ENCODE measurements around the gene TMEM170B.

The TMEM170B gene

DNA sequence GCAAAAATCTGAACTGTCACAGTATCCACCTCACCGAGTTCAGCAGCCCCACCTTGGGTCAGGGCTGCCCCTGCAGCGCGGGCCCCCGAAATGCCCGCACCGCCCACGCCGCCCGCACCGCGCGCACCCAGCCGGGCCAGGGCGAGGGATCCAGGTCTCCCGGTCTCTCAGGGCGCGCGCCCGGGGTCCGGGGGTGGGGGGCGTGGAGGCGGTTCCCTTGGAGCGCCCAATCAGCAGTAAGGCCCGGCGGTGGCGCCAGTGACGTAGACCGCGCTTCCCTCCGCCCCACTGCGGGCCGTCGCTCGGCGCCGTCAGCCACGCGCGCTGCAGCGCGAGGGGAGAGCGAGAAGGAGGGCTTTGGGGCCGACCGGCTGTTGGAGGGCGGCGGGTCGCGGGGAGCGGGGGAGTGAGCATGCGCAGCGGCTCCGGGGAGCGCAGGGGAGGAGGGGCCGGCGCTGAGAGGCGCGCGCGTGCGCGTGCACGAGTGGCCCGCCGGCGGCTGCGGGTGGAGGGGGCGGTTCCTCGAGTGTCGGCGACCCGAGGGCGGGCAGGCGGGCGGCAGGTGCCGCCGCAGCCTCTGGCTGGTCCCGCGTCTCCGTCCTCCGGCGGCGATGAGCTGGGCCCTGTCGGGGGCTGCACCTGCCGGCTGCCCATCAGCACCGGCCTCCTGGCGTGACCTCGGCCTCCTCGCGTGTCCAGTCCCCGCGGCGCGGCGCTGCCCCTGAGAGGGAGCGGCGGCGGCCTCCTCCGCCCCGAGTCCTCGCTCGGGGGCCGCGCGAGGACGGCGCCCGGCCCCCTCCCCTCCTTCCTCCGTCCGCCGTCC is at the start of gene TMEM170B:
TSS of gene TMEM170B (plus strand) at position 521 of the 823 bp plus-strand sequence. CDS start 529 bp downstream, outside the sequence.
- H3K4me3 ChIP-seq (ENCODE audit: low read length) = peak within 1 kb of the TSS; percentile 91
- no peaks in the 10 kb centered on the region for H3K36me3 ChIP-seq (ENCODE audit: control insufficient read depth, insufficient read depth, low read length)
- no peaks in the 10 kb centered on the region for H3K9me3 ChIP-seq (ENCODE audit: control insufficient read depth, insufficient read depth, low read length)
- no peak within 1 kb of the TSS for H3K27ac ChIP-seq (ENCODE audit: low read length)
- WGBS (ENCODE audit: insufficient coverage, insufficient read length) = no CpG with 5 or more reads among the region's 110 CpGs
- H3K27me3 ChIP-seq (ENCODE audit: control insufficient read depth, insufficient read depth, low read length) = peaks cover 2% of the 10 kb centered on the region; the same call in 1 of the 2 replicates
- no peaks in the 10 kb centered on the region for H3K4me1 ChIP-seq (ENCODE audit: control insufficient read depth, insufficient read depth, low read length)
- peak; percentile 64 for DNase-seq (ENCODE audit: low read depth, low spot score)

- Histone ChIP-seq H3K27me3 (ENCODE audit: control insufficient read depth, insufficient read depth, low read length) (no peaks in the 10 kb centered on the region), H3K4me3 (ENCODE audit: low read length) (no peak overlapping the region), H3K9me3 (ENCODE audit: control insufficient read depth, insufficient read depth, low read length) (no peaks in the 10 kb centered on the region), H3K4me1 (ENCODE audit: control insufficient read depth, insufficient read depth, low read length) (peaks cover 2% of the 10 kb centered on the region), H3K36me3 (ENCODE audit: control insufficient read depth, insufficient read depth, low read length) (no peaks in the 10 kb centered on the region), H3K27ac (ENCODE audit: low read length) (no peak overlapping the region)
- DNase-seq (ENCODE audit: low read depth, low spot score) = no peak
- WGBS (ENCODE audit: insufficient coverage, insufficient read length) = 93% methylated on average over 4 of the region's 6 CpGs
These were observed 46.6 kb upstream of the TMEM170B start for GRCh38 chr6:11490996-11491395.

GRCh38 chr6:11491596-11492463 is 45.7 kb upstream of the TMEM170B start:
- Histone ChIP-seq H3K9me3 (ENCODE audit: control insufficient read depth, insufficient read depth, low read length) (no peaks in the 10 kb centered on the region), H3K36me3 (ENCODE audit: control insufficient read depth, insufficient read depth, low read length) (no peaks in the 10 kb centered on the region), H3K4me3 (ENCODE audit: low read length) (no peak overlapping the region), H3K27me3 (ENCODE audit: control insufficient read depth, insufficient read depth, low read length) (no peaks in the 10 kb centered on the region), H3K4me1 (ENCODE audit: control insufficient read depth, insufficient read depth, low read length) (no peaks in the 10 kb centered on the region; the same call in 1 of the 2 replicates), H3K27ac (ENCODE audit: low read length) (no peak overlapping the region)
- 100% methylated on average over 2 of the region's 10 CpGs for WGBS (ENCODE audit: insufficient coverage, insufficient read length)
- DNase-seq (ENCODE audit: low read depth, low spot score) = no peak

GRCh38 chr6:11492464-11493290 is 44.9 kb upstream of the TMEM170B start:
- H3K27ac ChIP-seq (ENCODE audit: low read length) = no peak overlapping the region
- no peak overlapping the region for H3K4me3 ChIP-seq (ENCODE audit: low read length)
- WGBS (ENCODE audit: insufficient coverage, insufficient read length) = no CpG with 5 or more reads among the region's 11 CpGs
- no peaks in the 10 kb centered on the region; the same call in 1 of the 2 replicates for H3K4me1 ChIP-seq (ENCODE audit: control insufficient read depth, insufficient read depth, low read length)
- no peaks in the 10 kb centered on the region for H3K36me3 ChIP-seq (ENCODE audit: control insufficient read depth, insufficient read depth, low read length)
- H3K9me3 ChIP-seq (ENCODE audit: control insufficient read depth, insufficient read depth, low read length) = no peaks in the 10 kb centered on the region
- H3K27me3 ChIP-seq (ENCODE audit: control insufficient read depth, insufficient read depth, low read length) = no peaks in the 10 kb centered on the region
- DNase-seq (ENCODE audit: low read depth, low spot score) = no peak

DNA sequence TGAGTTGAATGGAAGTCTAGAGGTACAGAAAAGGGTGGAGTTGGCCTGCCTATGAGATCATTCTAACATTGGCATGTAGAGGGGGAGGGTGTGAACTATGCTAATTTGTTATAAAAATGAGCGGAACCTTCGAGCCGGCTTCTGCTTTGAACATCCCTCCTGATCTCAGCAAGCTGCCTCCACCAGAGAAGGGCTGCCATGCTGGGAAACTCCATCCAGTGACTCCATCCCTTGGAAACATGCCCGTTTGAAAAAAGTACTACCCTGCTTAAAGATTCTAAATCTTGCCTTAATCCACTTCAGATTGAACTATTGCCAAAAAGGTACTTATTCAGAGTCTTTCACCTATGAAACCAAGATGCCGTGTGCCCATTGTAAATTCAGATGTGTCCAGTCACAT is 43.6 kb upstream of the TMEM170B start:
- no peaks in the 10 kb centered on the region; the same call in 1 of the 2 replicates for H3K27me3 ChIP-seq (ENCODE audit: control insufficient read depth, insufficient read depth, low read length)
- DNase-seq (ENCODE audit: low read depth, low spot score) = no peak
- H3K4me3 ChIP-seq (ENCODE audit: low read length) = no peak overlapping the region
- H3K9me3 ChIP-seq (ENCODE audit: control insufficient read depth, insufficient read depth, low read length) = no peaks in the 10 kb centered on the region
- no peaks in the 10 kb centered on the region; the same call in 1 of the 2 replicates for H3K4me1 ChIP-seq (ENCODE audit: control insufficient read depth, insufficient read depth, low read length)
- WGBS (ENCODE audit: insufficient coverage, insufficient read length) = no CpG with 5 or more reads among the region's 5 CpGs
- no peak overlapping the region for H3K27ac ChIP-seq (ENCODE audit: low read length)
- H3K36me3 ChIP-seq (ENCODE audit: control insufficient read depth, insufficient read depth, low read length) = no peaks in the 10 kb centered on the region

DNA sequence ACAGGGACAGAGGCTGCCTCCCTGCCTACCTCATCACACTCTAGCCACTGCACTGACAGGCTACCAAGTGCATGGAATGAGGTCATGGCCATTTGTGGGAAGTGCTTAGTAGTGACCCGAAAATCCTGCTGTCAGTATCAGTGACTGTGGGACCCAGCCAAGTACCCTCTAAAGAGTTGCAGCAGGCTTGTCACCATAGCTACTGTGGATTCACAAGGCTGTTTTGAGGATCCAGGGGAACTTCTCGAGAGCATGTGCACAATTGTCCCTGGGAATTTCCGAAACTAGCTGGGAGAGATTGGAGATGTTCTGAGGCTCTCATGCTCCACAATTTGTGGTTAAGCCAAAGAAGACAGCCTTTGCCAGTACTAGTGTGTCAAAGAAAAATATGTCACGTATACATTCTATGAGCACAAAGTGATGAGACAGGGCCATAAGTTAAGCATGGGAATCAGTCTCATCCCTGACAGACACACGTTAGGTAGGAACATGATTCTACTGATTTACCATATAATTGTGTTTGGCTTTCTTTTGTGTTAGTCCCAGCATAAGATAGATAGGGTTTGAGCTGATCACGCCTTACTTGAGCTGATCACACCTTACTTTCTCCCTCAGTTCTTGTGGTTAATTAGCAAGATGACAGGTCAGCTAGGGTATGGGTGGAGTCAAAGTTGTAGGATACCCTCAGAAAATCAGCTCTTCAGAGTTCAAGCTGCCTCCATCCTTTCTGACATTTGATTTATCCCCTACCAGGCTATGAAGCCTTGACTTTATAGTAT is 42.6 kb upstream of the TMEM170B start:
- H3K4me1 ChIP-seq (ENCODE audit: control insufficient read depth, insufficient read depth, low read length) = no peaks in the 10 kb centered on the region; the same call in 1 of the 2 replicates
- no peak overlapping the region for H3K27ac ChIP-seq (ENCODE audit: low read length)
- no peak overlapping the region for H3K4me3 ChIP-seq (ENCODE audit: low read length)
- no peaks in the 10 kb centered on the region for H3K36me3 ChIP-seq (ENCODE audit: control insufficient read depth, insufficient read depth, low read length)
- no peaks in the 10 kb centered on the region; the same call in 1 of the 2 replicates for H3K27me3 ChIP-seq (ENCODE audit: control insufficient read depth, insufficient read depth, low read length)
- DNase-seq (ENCODE audit: low read depth, low spot score) = no peak
- no peaks in the 10 kb centered on the region for H3K9me3 ChIP-seq (ENCODE audit: control insufficient read depth, insufficient read depth, low read length)
- WGBS (ENCODE audit: insufficient coverage, insufficient read length) = no CpG with 5 or more reads among the region's 6 CpGs

GRCh38 chr6:11495565-11496145 is 41.9 kb upstream of the TMEM170B start:
- H3K36me3 ChIP-seq (ENCODE audit: control insufficient read depth, insufficient read depth, low read length) = no peaks in the 10 kb centered on the region
- no peaks in the 10 kb centered on the region; the same call in 1 of the 2 replicates for H3K27me3 ChIP-seq (ENCODE audit: control insufficient read depth, insufficient read depth, low read length)
- H3K27ac ChIP-seq (ENCODE audit: low read length) = no peak overlapping the region
- H3K4me3 ChIP-seq (ENCODE audit: low read length) = no peak overlapping the region
- WGBS (ENCODE audit: insufficient coverage, insufficient read length) = no CpG with 5 or more reads among the region's 4 CpGs
- no peak for DNase-seq (ENCODE audit: low read depth, low spot score)
- H3K4me1 ChIP-seq (ENCODE audit: control insufficient read depth, insufficient read depth, low read length) = no peaks in the 10 kb centered on the region; the same call in 1 of the 2 replicates
- H3K9me3 ChIP-seq (ENCODE audit: control insufficient read depth, insufficient read depth, low read length) = no peaks in the 10 kb centered on the region

DNA sequence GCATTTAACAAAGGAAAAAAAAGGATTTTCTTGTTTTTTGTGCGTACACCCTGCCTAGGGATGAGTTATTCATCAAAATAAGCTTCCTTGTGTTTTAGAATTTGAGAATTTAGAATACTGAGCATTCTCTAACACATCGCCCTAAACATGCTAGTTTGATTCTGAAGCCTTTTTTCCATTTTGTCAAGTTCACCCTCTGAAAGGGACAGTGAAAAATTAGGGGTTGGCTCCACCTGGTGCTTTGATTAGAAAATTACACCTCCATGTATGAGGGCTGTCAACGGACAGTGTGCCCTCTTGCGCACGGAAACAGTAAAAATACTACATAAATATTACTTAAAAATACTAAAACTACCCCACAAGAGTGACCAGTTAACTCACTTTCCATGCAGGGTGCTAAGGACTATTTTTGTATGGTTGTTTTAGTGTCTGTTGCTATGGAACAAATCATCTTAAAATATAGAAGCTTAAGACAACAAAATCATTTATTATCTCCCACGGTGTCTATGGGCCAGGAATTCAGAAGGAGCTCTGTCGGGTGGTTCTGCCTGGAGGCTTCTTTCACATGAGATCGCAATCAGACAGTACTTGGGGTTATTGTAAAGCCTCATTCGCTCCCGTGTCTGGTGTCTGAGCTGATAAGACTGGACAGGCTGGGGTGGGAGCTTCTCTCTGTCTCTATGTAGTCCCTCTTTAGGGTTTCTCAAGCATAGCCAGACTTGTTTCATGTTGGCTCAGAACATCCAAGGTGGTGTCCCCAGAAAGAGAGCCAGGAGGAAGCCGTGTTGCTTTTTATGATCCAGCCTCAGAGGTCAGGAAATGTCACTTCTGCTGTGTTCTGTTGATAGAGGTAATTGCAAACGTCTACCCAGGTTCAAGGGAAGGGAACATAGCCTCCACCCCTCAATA is 41.1 kb upstream of the TMEM170B start:
- H3K4me1 ChIP-seq (ENCODE audit: control insufficient read depth, insufficient read depth, low read length) = no peaks in the 10 kb centered on the region; the same call in 1 of the 2 replicates
- no peaks in the 10 kb centered on the region for H3K36me3 ChIP-seq (ENCODE audit: control insufficient read depth, insufficient read depth, low read length)
- no peaks in the 10 kb centered on the region for H3K9me3 ChIP-seq (ENCODE audit: control insufficient read depth, insufficient read depth, low read length)
- peak; percentile 63 for DNase-seq (ENCODE audit: low read depth, low spot score)
- H3K27ac ChIP-seq (ENCODE audit: low read length) = no peak overlapping the region
- no CpG with 5 or more reads among the region's 12 CpGs for WGBS (ENCODE audit: insufficient coverage, insufficient read length)
- H3K4me3 ChIP-seq (ENCODE audit: low read length) = no peak overlapping the region
- H3K27me3 ChIP-seq (ENCODE audit: control insufficient read depth, insufficient read depth, low read length) = no peaks in the 10 kb centered on the region; the same call in 1 of the 2 replicates
